Sigmoid colon (tissue), 4 donors: ENCODE measurements around the gene SPTLC2.

Source experiments
- CTCF ChIP-seq, 4 experiments: fragments of 450-650 bp in 3 of 4; fragments of 200-600 bp in 1 of 4; IDR thresholded peaks; one replicate each; pipeline ENCODE4 v1.5.1; 2016 to 2019; ENCODE audit warnings: antibody characterized with exemption in 4 of 4, mild to moderate bottlenecking in 3 of 4, moderate library complexity in 2 of 4
- EP300 ChIP-seq, 4 donors: sonication (generic); formaldehyde crosslinking; IDR thresholded peaks; one replicate each; pipeline ENCODE4 v1.6.1; 2017; ENCODE audit warnings: antibody characterized with exemption in 4 of 4
- POLR2A ChIP-seq, 2 donors: fragments of 450-650 bp; IDR thresholded peaks; one replicate each; pipeline ENCODE4 v1.6.1; 2016; ENCODE audit warnings: antibody characterized with exemption in 2 of 2, mild to moderate bottlenecking in 2 of 2, moderate library complexity in 2 of 2

- no peak for TF ChIP-seq CTCF (IDR thresholded peaks at IDR 0.05)
- no peak for TF ChIP-seq POLR2A (IDR thresholded peaks at IDR 0.05)
- TF ChIP-seq EP300 (IDR thresholded peaks at IDR 0.05): no peak
These were observed 16.5 kb downstream of the SPTLC2 start for GRCh38 chr14:77599889-77600288.
